GM10248 (cell line): Measurements from ENCODE around the gene SPPL3.

Experiments used
- CTCF ChIA-PET: fragments of 300-600 bp; sonication (Branson Sonifier 250); formaldehyde crosslinking; extraction: SDS; loops from one replicate; lab custom pipeline; 2021; ENCODE audit warnings: antibody characterized with exemption; lab: Yijun Ruan, JAX
- POLR2A ChIA-PET: fragments of 350-650 bp; sonication (Branson Sonifier 250); formaldehyde crosslinking; extraction: SDS; loops from one replicate; lab custom pipeline; 2020; ENCODE audit warnings: antibody characterized with exemption; lab: Yijun Ruan, JAX
- DNase-seq: peaks from one replicate; pipeline ENCODE4 v3.0.0; 2012; ENCODE audit errors: extremely low spot score
- CTCF ChIP-seq: IDR thresholded peaks from 2 replicates; pipeline ENCODE4 v1.5.1; 2012; ENCODE audit warnings: mild to moderate bottlenecking, low read depth; ENCODE audit errors: extremely low read depth, missing control alignments, control extremely low read depth

The SPPL3 gene

GRCh38 chr12:120941412-120941811 lies 37.3 kb upstream of the SPPL3 start:
- ChIA-PET POLR2A (no interaction called here), CTCF (interaction anchor here (3.9 to 5.2 kb wide), 2 partner anchors 11 to 31 kb away, joined by 17 to 20 read pairs; no protein-coding TSS in a partner anchor)
- no peak for DNase-seq
- TF ChIP-seq CTCF = no peak

GRCh38 chr12:120940799-120941198 lies 36.6 kb upstream of the SPPL3 start:
- DNase-seq = no peak
- POLR2A ChIA-PET = no interaction called here
- no peak for TF ChIP-seq CTCF
- CTCF ChIA-PET = interaction anchor here (0.6 to 5.2 kb wide), 3 partner anchors 11 to 176 kb away, joined by 3 to 20 read pairs (median 17); no protein-coding TSS in a partner anchor

DNA sequence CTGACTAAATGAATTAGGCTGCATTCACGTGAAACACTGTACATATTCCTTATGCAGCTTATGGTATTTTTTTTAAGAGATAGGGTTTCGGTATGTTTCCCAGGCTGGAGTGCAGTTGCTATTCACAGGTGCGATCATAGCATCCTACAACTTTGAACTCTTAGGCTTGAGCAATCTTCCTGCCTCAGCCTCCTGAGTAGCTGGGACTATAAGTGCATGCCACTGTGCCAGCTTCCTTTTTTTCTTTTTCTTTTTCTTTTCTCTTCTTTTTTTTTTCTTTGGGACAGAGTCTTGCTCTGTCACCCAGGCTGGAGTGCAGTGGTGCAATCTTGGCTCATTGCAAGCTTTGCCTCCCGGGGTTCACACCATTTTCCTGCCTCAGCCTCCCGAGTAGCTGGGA lies 35.8 kb upstream of the SPPL3 start:
- ChIA-PET POLR2A (no interaction called here), CTCF (interaction anchor here (0.6 to 5.2 kb wide), 7 partner anchors 12 to 293 kb away, joined by 3 to 20 read pairs (median 4); no protein-coding TSS in a partner anchor)
- DNase-seq = no peak
- TF ChIP-seq CTCF = no peak

DNA sequence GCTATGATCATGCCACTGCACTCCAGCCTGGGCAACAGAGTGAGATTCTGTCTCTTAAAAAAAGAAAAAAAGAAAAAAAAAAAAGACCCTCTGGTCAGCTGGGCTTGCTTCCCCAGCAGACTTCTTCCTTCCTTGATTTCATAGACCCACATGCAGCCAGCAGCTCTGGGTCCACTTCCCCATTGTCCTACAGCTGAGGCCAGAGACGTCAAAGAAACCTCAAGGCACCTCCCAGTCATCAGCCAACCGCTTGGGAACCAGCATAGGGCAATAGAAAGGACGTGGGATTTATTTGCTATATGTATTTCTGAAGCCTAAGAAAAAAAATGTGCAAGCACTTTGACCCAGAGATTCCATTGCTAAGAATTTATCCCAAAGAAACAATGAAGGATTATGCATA lies 35.4 kb upstream of the SPPL3 start:
- POLR2A ChIA-PET = no interaction called here
- CTCF ChIA-PET = interaction anchor here (1.0 to 5.2 kb wide), 7 partner anchors 12 to 293 kb away, joined by 3 to 20 read pairs (median 4); no protein-coding TSS in a partner anchor
- DNase-seq = no peak
- TF ChIP-seq CTCF = no peak

DNA sequence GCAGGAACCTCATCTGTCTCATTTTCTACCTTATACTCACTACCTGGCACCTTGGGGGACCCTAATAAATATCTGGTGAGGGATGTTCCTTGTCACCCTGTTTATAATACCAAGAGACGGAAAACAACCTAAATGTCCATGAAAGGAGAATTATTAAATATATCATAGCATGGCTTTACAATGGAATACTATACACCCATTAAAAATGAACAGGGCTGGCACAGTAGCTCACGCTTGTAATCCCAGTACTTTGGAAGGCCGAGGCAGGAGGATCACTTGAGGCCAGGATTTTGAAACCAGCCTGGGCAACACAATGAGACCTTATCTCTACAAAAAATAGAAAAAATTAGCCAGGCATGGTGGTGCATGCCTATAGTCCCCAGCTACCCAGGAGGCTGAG lies 34.3 kb upstream of the SPPL3 start:
- TF ChIP-seq CTCF = no peak
- DNase-seq = no peak
- ChIA-PET POLR2A (no interaction called here), CTCF (interaction anchor here (0.8 to 5.2 kb wide), 10 partner anchors 8 to 292 kb away, joined by 3 to 20 read pairs (median 4); partner anchors contain the start of gene ACADS)

DNA sequence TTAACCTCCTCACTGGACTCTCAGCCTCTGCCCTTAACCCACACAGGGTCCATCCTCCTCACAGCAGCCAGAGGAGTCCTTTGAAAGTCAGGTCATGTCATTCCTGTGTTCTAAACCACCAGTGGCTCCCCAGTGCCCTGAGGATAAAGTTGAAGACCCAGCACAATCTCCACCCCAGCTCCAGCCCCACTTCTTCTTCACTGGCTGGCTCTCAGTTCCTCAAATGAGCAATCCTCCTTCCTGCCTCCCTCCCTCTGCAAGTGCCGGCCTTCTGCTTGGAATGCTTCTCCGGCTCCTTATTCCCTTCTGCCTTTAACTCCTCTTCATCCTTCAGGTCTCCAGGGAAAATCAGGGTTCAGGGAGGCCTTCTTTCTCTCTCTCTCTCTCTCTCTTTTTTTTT lies 32.0 kb upstream of the SPPL3 start:
- TF ChIP-seq CTCF = no peak
- DNase-seq = no peak
- POLR2A ChIA-PET = interaction anchor here (0.7 kb wide), 1 partner anchor 26 kb away, joined by 5 read pairs; no protein-coding TSS in a partner anchor
- CTCF ChIA-PET = no interaction called here

DNA sequence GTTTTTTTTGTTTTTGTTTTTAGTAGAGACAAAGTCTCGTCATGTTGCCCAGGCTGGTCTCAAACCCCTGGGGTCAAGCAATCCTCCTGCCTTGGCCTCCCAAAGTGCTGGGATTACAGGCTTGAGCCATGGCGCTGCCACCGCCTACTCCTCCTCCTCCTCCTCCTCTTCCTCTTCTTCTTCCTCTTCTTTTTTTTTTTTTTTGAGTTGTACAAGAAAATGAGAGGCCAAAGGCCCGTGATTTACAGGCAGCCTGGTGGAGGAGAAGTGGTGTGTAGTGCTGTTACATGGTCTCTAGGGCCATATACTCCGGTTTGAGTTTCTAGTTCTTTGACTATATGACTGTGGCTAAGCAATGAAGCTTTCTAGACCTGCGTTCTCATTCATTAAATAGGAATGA lies 29.6 kb upstream of the SPPL3 start:
- no peak for DNase-seq
- CTCF ChIA-PET = interaction anchor here (0.9 to 2.0 kb wide), 3 partner anchors 9 to 38 kb away, joined by 4 to 6 read pairs (median 5); no protein-coding TSS in a partner anchor
- no peak for TF ChIP-seq CTCF
- POLR2A ChIA-PET = no interaction called here
